Spinal cord (tissue), 10 donors: ENCODE results near the gene C22orf23. TPM values are rescaled to one million over a fixed set of nuclear protein-coding genes. Genes with fewer than 3 reads are reported as not detected.
"Not testable (repeated sequence)": the region's sequence is repeated elsewhere in the genome, so short reads cannot be mapped to it uniquely, and the experiment has no call there.

ENCODE experiments used
- DNase-seq, 6 donors: peaks; one replicate each; pipeline versions ENCODE4 v3.0.0 to v3.0.0-alpha.2; 2013 to 2015; ENCODE audit warnings: low spot score in 6 of 6, low read depth in 4 of 6
- H3K27ac ChIP-seq: one replicate; pipeline ENCODE4 v1.5.1; 2013; ENCODE audit warnings: low read depth, low read length, control low read depth
- H3K27me3 ChIP-seq: one replicate; pipeline ENCODE4 v1.6.1; 2013; ENCODE audit warnings: low read length; ENCODE audit not compliant: control insufficient read depth, insufficient read depth
- H3K36me3 ChIP-seq: one replicate; pipeline ENCODE4 v1.6.1; 2013; ENCODE audit warnings: low read length; ENCODE audit not compliant: control insufficient read depth, insufficient read depth
- H3K4me1 ChIP-seq: one replicate; pipeline ENCODE4 v1.6.1; 2013; ENCODE audit warnings: low read length; ENCODE audit not compliant: control insufficient read depth, insufficient read depth
- H3K4me3 ChIP-seq: one replicate; pipeline ENCODE4 v1.5.1; 2013; ENCODE audit warnings: low read depth, low read length, control low read depth
- H3K9me3 ChIP-seq: one replicate; pipeline ENCODE4 v1.6.1; 2013; ENCODE audit warnings: low read length; ENCODE audit not compliant: control insufficient read depth, insufficient read depth
- WGBS: methylation state at CpG from one replicate; pipeline ENCODE4 v1.1.5; 2013; ENCODE audit warnings: missing lambda C conversion rate; ENCODE audit not compliant: insufficient coverage; 5-methylcytosine and 5-hydroxymethylcytosine counted together
- polyA plus RNA-seq, 2 donors: library from polyadenylated mRNA; unstranded; fragments of 120-200 nt; gene quantifications; one replicate each; pipeline ENCODE4 v1.2.1, GENCODE V29; 2013; ENCODE audit not compliant: insufficient read length in 2 of 2
- total RNA-seq, 2 donors: library from RNA; depleted of rRNA in 1 of 2; stranded (reverse); fragments of 120-200 nt in 1 of 2; fragments of >200 nt in 1 of 2; gene quantifications; one replicate each; pipeline versions ENCODE4 v1.2.3 to v1.2.4, GENCODE V29; 2013 to 2014
- donor health status: healthy.

The C22orf23 gene
- total and polyA plus RNA-seq, 4 donors: 0.69 to 18.8 (median 8.4) TPM

DNA sequence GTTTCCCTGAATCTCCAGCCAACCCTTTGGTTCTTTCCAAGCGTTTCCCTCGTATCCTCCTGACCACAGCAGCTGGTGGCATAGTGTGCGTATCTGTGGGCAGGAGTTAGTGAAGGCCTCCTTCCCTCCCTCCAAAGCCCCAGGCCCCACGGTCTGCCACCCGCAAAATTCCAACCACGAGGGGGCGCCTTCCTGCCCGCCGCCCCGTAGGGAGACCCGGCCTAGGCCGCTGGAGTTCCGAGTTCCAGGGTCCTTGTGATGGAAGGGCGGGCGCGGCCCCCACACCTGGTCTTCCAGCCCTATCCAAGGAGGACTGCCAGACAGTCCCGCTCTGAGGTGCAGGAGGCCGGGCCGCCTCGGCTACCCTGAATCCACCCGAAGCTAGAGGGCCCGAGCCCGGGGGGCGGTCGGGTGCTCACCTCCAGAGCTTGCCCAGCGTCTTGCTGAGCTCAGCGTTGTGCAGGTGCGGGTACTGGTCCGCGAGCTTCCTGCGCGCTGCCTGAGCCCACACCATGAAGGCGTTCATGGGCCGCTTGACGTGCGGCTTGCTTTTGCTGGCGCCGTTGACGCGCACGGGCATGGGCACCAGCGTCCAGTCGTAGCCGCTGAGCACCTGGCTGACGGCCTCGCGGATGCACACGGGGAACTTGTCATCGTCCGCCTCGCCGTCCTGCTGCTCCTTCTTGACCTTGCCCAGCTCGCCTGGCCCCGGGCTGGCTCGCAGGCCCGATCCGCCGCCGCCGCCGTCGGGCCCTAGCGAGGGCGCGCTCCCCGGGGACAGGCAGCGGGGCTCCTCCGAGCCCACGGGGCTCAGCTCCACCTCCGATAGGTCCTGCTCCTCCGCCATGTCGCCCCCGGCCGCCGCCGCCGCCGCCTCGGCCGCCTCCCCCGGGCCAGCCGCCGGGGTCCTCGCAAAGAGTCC is 29.8 kb upstream of the C22orf23 start:
- peaks cover 33% of the 10 kb centered on the region for H3K4me1 ChIP-seq
- H3K9me3 ChIP-seq: no peaks in the 10 kb centered on the region
- peak overlapping the region; percentile 89 for H3K27ac ChIP-seq
- DNase-seq: no peak
- 28% methylated on average over 82 of the region's 84 CpGs for WGBS
- no peaks in the 10 kb centered on the region for H3K27me3 ChIP-seq
- H3K36me3 ChIP-seq: peaks cover 83% of the 10 kb centered on the region
- H3K4me3 ChIP-seq: peak overlapping the region; percentile 64

DNA sequence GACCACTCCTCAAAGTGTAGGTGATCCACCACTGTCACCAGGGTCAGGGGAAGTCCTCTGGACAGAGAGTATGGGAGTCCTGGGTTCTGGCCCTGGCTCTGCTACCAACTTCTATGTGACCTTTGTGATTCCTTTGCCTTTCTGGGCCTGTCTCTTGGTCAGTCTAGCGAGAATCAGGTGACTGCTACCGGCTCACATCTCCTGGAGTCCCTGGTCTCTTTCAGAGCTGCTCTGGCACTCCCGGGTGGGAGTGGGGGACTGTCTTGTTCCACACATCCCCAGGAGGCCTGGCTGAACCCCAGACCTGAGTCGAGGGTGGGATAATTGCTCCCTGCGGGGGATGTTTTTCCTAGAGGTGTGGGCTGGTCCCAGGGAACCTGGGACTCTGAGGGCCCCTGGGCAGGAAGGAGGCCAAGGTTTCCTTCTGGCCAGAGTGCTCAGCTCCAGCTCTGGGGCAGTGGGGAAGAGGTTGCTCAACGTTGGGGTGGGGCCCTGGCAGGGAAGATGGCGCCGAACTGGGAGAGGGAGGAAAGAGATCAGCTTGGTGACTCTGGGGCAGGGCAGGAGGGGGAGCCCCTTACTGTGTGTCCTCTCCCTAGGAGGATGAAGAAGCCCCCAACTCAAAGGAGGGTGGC is 28.9 kb upstream of the C22orf23 start:
- Histone ChIP-seq H3K9me3 (no peaks in the 10 kb centered on the region), H3K4me1 (peaks cover 35% of the 10 kb centered on the region), H3K4me3 (peak overlapping the region; percentile 64), H3K27ac (peak overlapping the region; percentile 89), H3K27me3 (no peaks in the 10 kb centered on the region), H3K36me3 (peaks cover 87% of the 10 kb centered on the region)
- WGBS: 58% methylated on average over 6 of the region's 8 CpGs
- no peak for DNase-seq

DNA sequence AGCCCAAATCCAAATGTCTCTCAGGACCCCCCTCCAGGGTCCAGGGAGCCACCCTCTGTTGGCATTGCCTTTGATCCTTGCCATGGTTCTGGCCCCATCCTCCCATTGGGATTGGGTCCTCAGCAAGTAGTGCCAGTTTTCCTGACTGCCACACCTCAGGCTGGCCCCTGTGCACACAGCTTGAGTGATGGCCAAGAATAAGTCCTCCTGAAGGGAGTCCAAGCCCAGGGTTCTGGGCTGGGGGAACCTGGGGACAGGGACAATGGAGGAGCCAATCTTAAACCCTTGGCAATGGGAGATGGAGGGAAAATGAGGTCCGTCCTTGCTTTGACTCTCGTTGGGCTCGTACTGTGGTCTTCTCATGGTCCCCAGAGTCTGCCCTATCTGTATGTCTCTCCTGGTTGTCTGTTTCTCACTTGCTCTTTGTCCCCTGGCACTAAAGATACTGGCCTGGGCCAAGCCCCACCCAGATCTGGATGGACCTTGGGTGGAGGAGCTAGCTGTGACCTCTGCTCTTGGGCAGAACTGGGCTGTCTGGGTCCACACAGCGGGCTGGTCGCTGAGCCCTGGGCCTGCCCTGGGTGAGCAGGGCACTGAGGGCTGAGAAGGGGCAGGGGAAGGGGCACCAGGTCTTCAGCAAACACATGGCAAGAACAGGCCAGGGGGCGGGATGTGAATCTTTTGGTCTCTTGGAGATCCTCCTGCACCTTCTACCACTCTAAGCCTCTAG is 28.0 kb upstream of the C22orf23 start:
- no peaks in the 10 kb centered on the region for H3K27me3 ChIP-seq
- H3K4me1 ChIP-seq: peaks cover 35% of the 10 kb centered on the region
- DNase-seq: no peak
- peak overlapping the region; percentile 64 for H3K4me3 ChIP-seq
- H3K9me3 ChIP-seq: no peaks in the 10 kb centered on the region
- H3K36me3 ChIP-seq: peaks cover 84% of the 10 kb centered on the region
- 89% methylated on average over 5 of the region's 6 CpGs for WGBS
- peak overlapping the region; percentile 89 for H3K27ac ChIP-seq

DNA sequence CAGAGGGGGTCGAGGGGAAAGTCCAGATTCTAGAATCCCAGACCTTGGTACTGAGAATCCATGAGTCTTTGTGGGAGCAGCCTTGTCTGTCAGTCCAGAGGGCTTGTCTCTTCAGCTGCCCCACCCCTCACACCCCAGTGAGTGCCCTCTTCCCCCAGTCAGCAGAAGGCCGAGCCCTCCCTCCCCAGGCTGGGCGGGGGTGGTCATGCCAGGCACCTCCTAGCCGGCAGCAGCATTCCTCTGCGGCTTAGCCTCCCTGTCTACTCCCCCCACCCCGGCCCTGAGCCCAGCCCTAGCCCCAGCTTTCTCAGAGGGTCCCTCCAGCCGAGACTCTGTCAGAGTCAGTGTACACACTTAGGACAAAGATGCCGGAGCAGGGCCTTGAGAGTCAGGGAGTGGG is 26.4 kb upstream of the C22orf23 start:
- H3K4me1 ChIP-seq: peaks cover 36% of the 10 kb centered on the region
- H3K4me3 ChIP-seq: peak overlapping the region; percentile 64
- H3K9me3 ChIP-seq: no peaks in the 10 kb centered on the region
- WGBS: 57% methylated on average over 8 of the region's 8 CpGs
- H3K36me3 ChIP-seq: peaks cover 81% of the 10 kb centered on the region
- no peak for DNase-seq
- H3K27ac ChIP-seq: peak overlapping the region; percentile 89
- no peaks in the 10 kb centered on the region for H3K27me3 ChIP-seq

DNA sequence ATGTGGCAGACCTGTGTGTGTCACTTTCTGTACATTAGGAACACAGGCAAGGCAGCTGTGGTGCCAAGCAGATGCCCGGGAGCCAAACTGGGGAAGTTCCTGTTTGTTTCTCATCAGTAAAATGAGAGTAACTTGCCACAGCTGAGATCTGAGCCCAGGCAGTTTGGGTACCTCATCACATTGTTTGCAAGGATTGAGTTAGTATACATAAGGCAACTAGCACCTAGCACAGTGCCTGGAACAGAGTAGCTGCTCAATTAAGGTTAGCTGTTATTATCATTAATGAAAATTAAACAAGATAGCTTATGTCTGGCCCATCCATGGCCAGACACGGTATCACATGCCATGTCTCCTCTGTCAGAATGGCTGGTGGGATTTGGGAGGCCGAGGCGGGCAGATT is 23.1 kb upstream of the C22orf23 start:
- Histone ChIP-seq H3K4me3 (peak overlapping the region; percentile 21), H3K36me3 (peaks cover 80% of the 10 kb centered on the region), H3K27me3 (no peaks in the 10 kb centered on the region), H3K4me1 (peaks cover 62% of the 10 kb centered on the region), H3K27ac (peak overlapping the region; percentile 26), H3K9me3 (no peaks in the 10 kb centered on the region)
- DNase-seq: no peak
- 82% methylated on average over 4 of the region's 4 CpGs for whole genome bisulfite sequencing

DNA sequence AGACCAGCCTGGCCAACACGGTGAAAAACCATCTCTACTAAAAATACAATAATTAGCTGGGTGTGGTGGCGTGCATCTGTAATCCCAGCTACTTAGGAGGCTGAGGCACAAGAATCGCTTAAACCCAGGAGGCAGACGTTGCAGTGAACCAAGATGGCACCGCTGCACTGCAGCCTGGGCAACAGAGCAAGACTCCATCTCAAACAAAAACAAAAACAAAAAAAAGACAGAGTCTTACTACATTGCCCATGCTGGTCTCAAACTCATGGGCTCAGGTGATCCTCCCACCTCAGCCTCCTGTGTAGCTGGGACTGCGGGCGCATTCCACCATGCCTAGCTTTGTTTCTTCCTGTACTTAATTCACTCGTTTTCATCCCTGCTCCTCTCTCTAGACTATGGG is 22.6 kb upstream of the C22orf23 start:
- not testable (repeated sequence) for DNase-seq, H3K9me3 ChIP-seq, H3K27me3 ChIP-seq
- peak overlapping the region; percentile 21 for H3K4me3 ChIP-seq
- 84% methylated on average over 6 of the region's 8 CpGs for WGBS
- peaks cover 78% of the 10 kb centered on the region for H3K36me3 ChIP-seq
- H3K27ac ChIP-seq: peak overlapping the region; percentile 26
- H3K4me1 ChIP-seq: peaks cover 66% of the 10 kb centered on the region

DNA sequence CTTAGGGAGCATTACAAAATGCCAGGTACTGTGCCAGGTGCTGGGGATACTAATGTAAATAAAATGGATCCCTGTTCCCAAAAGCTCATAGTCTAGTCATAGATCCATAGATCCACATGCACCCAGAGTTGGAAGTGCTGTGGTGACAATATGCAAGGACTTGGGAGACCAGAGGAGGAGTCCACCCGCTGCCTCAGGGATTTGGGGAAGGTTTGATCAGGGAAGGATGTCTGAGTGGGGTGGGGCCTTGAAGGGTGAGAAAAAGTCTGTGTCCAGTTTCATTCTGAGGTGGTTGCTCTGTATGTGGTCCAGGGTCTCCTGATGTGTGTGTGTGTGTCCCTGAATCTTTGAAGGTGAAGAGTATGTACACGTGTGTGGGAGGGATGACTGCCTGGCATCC is 21.8 kb upstream of the C22orf23 start:
- peak overlapping the region; percentile 64 for H3K27ac ChIP-seq

DNA sequence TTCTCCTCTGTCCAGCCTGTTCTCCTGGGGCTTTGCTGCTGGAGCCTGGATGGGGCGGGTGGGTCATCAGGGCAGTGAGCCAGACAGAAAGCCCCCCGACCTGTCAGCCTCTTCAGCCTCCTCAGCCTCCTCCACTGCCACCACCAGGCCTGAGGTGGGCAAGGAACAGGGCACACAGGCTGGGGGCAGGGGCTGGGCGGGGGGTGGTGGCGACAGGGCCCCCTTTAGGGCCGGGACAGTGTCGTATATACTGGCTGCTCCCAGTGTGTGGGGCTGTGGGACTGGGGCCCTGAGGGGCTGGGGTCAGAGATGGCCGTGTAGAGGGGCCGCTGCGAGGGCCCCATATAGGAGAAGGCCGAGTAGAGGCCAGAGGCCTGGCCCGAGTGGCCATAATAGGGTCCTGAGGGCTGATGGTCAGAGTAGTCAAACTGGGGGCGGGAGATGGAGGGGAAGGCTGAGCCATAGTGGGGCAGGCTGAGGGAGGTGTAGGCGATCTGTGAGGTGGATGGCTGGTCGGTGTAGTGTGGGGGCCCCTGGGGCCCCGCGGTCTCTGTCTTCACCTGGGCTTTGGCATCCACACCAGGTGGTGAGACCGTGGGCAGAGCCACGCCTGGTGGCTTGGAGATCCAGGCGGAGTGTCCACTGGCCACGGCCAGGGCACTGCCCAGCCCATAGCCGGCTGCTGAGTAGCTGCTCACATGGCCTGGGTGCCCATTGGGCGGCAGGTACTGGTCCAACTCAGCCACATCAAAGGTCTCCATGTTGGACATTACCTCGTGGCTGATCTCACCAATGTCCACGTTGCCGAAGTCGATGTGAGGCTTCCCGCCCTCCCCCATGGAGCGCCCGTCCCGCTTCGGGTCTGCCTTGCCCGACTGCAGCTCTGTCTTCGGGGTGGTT is 20.1 kb upstream of the C22orf23 start:
- Histone ChIP-seq H3K27ac (peak overlapping the region; percentile 71), H3K9me3 (no peaks in the 10 kb centered on the region), H3K4me3 (no peak overlapping the region), H3K4me1 (peaks cover 76% of the 10 kb centered on the region), H3K27me3 (no peaks in the 10 kb centered on the region), H3K36me3 (peaks cover 64% of the 10 kb centered on the region)
- no peak for DNase-seq
- 92% methylated on average over 28 of the region's 33 CpGs for WGBS

More for the DNA sequence above, 21.8 kb upstream of the C22orf23 start:
- DNase-seq: no peak
- Histone ChIP-seq H3K4me3 (no peak overlapping the region), H3K4me1 (peaks cover 66% of the 10 kb centered on the region), H3K9me3 (no peaks in the 10 kb centered on the region), H3K27me3 (no peaks in the 10 kb centered on the region), H3K36me3 (peaks cover 72% of the 10 kb centered on the region)
- WGBS: 89% methylated on average over 2 of the region's 2 CpGs

DNA sequence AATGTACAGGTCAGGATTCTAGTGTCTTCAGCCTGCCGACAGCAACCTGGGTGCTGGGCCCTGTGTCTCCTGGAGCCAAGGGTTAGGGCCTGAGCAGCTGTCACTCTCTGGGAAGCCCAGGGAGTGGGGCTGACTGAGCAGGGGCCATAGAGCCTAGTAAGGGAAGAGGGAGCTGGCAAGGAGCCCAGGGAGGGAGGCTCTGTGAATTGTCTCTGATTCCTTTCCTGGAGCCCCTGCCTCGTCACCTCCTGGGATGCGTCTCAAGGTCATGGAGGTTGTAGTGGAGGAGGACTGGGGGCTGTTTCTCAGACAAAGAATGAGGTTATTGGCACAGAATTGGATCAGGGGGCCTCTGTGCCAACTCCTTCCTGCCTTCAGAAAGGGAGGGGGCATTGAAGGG is 19.1 kb upstream of the C22orf23 start:
- Histone ChIP-seq H3K27ac (peak overlapping the region; percentile 71), H3K27me3 (no peaks in the 10 kb centered on the region), H3K36me3 (peaks cover 65% of the 10 kb centered on the region), H3K4me3 (no peak overlapping the region), H3K4me1 (peaks cover 76% of the 10 kb centered on the region), H3K9me3 (no peaks in the 10 kb centered on the region)
- 18% methylated on average over 1 of the region's 3 CpGs for WGBS
- DNase-seq: peak in 2 of 6 donors; percentile 74 to 75
